ES-I3 (cell line): ENCODE data around the gene CRMP1.
"Not testable (repeated sequence)": the region's sequence is repeated elsewhere in the genome, so short reads cannot be mapped to it uniquely, and the experiment has no call there.

ENCODE experiments used
- H3K36me3 ChIP-seq: 2 replicates; pipeline ENCODE4 v1.6.1; 2013; ENCODE audit warnings: mild to moderate bottlenecking, low read length, control low read depth, moderate library complexity; ENCODE audit not compliant: insufficient read depth
- H3K4me1 ChIP-seq: 2 replicates; pipeline ENCODE4 v1.6.1; 2013; ENCODE audit warnings: mild to moderate bottlenecking, control low read depth, low read length; ENCODE audit not compliant: insufficient read depth
- H3K9ac ChIP-seq: 2 replicates; pipeline ENCODE4 v1.6.1; 2013; ENCODE audit warnings: low read depth, mild to moderate bottlenecking, low read length, moderate library complexity
- H3K9me3 ChIP-seq: 2 replicates; pipeline ENCODE4 v1.6.1; 2013; ENCODE audit warnings: mild to moderate bottlenecking, low read length, moderate library complexity; ENCODE audit not compliant: control insufficient read depth, insufficient read depth

CRMP1 gene

GRCh38 chr4:5866841-5867813, 25.8 kb downstream of the CRMP1 start:
- Histone ChIP-seq H3K9me3 (no peaks in the 10 kb centered on the region), H3K36me3 (no peaks in the 10 kb centered on the region; the same call in 1 of the 2 replicates), H3K9ac (no peak overlapping the region), H3K4me1 (peaks cover 6% of the 10 kb centered on the region; the same call in 1 of the 2 replicates)

GRCh38 chr4:5865896-5866599, 26.8 kb downstream of the CRMP1 start:
- peaks cover under 1% of the 10 kb centered on the region; the same call in 1 of the 2 replicates for H3K36me3 ChIP-seq
- H3K9ac ChIP-seq, result no peak overlapping the region
- H3K4me1 ChIP-seq, result peaks cover 6% of the 10 kb centered on the region; the same call in 1 of the 2 replicates

GRCh38 chr4:5863461-5864113, 29.3 kb downstream of the CRMP1 start:
- Histone ChIP-seq H3K9ac (no peak overlapping the region), H3K36me3 (peaks cover 8% of the 10 kb centered on the region; the same call in 1 of the 2 replicates), H3K9me3 (no peaks in the 10 kb centered on the region), H3K4me1 (peaks cover 6% of the 10 kb centered on the region; the same call in 1 of the 2 replicates)

More at GRCh38 chr4:5865896-5866599, 26.8 kb downstream of the CRMP1 start:
- H3K9me3 ChIP-seq, result no peaks in the 10 kb centered on the region

- no peak overlapping the region for H3K9ac ChIP-seq
- H3K4me1 ChIP-seq, result no peaks in the 10 kb centered on the region
- peaks cover 8% of the 10 kb centered on the region; the same call in 1 of the 2 replicates for H3K36me3 ChIP-seq
- H3K9me3 ChIP-seq, result no peaks in the 10 kb centered on the region
Observed at GRCh38 chr4:5858020-5858769, 34.7 kb downstream of the CRMP1 start.

GRCh38 chr4:5857199-5857598, 35.7 kb downstream of the CRMP1 start:
- H3K9me3 ChIP-seq, result no peaks in the 10 kb centered on the region
- no peaks in the 10 kb centered on the region for H3K4me1 ChIP-seq
- H3K36me3 ChIP-seq, result peaks cover 11% of the 10 kb centered on the region; the same call in 1 of the 2 replicates
- no peak overlapping the region for H3K9ac ChIP-seq

GRCh38 chr4:5856362-5856761, 36.5 kb downstream of the CRMP1 start:
- peaks cover 12% of the 10 kb centered on the region; the same call in 1 of the 2 replicates for H3K36me3 ChIP-seq
- not testable (repeated sequence) for H3K4me1 ChIP-seq, H3K9ac ChIP-seq

GRCh38 chr4:5854929-5855328, 38.0 kb downstream of the CRMP1 start:
- Histone ChIP-seq H3K9ac (no peak overlapping the region), H3K36me3 (peaks cover 17% of the 10 kb centered on the region), H3K4me1 (no peaks in the 10 kb centered on the region), H3K9me3 (no peaks in the 10 kb centered on the region)

More at GRCh38 chr4:5856362-5856761, 36.5 kb downstream of the CRMP1 start:
- not testable (repeated sequence) for H3K9me3 ChIP-seq

- no peaks in the 10 kb centered on the region for H3K4me1 ChIP-seq
- no peak overlapping the region for H3K9ac ChIP-seq
- no peaks in the 10 kb centered on the region for H3K9me3 ChIP-seq
- peaks cover 27% of the 10 kb centered on the region for H3K36me3 ChIP-seq
Observed at GRCh38 chr4:5852523-5853202, 40.2 kb downstream of the CRMP1 start.

GRCh38 chr4:5851637-5852301, 41.1 kb downstream of the CRMP1 start:
- Histone ChIP-seq H3K36me3 (peaks cover 34% of the 10 kb centered on the region), H3K9ac (no peak overlapping the region), H3K4me1 (no peaks in the 10 kb centered on the region), H3K9me3 (no peaks in the 10 kb centered on the region)

- Histone ChIP-seq H3K9ac (no peak overlapping the region), H3K4me1 (no peaks in the 10 kb centered on the region; the same call in 1 of the 2 replicates), H3K36me3 (peaks cover 23% of the 10 kb centered on the region), H3K9me3 (no peaks in the 10 kb centered on the region)
Observed at GRCh38 chr4:5845035-5845905, 47.6 kb downstream of the CRMP1 start.

- Histone ChIP-seq H3K4me1 (no peaks in the 10 kb centered on the region; the same call in 1 of the 2 replicates), H3K9ac (no peak overlapping the region), H3K36me3 (peaks cover 10% of the 10 kb centered on the region), H3K9me3 (no peaks in the 10 kb centered on the region)
Observed at GRCh38 chr4:5843573-5844530, 49.0 kb downstream of the CRMP1 start.
